Stomach (tissue), 4 donors: ENCODE measurements around the gene TNNI3K.

Source experiments
- CTCF ChIP-seq, 7 experiments: fragments of 450-650 bp in 4 of 7; fragments of 200-600 bp in 3 of 7; sonication (generic) in 3 of 7; IDR thresholded peaks; one replicate each; pipeline ENCODE4 v1.5.1; 2016 to 2019; ENCODE audit warnings: antibody characterized with exemption in 7 of 7, control low read depth in 2 of 7, mild to moderate bottlenecking in 1 of 7
- EP300 ChIP-seq: sonication (generic); formaldehyde crosslinking; IDR thresholded peaks from one replicate; pipeline ENCODE4 v1.6.1; 2017; ENCODE audit warnings: antibody characterized with exemption
- POLR2A ChIP-seq, 4 donors: fragments of 450-650 bp; IDR thresholded peaks; one replicate each; pipeline ENCODE4 v1.6.1; 2016; ENCODE audit warnings: antibody characterized with exemption in 4 of 4, control low read depth in 2 of 4, mild to moderate bottlenecking in 1 of 4, moderate library complexity in 1 of 4

GRCh38 chr1:74431531-74431930, 196.3 kb downstream of the TNNI3K start:
- TF ChIP-seq EP300 (no peak), CTCF (IDR thresholded peaks at IDR 0.05) (no peak), POLR2A (IDR thresholded peaks at IDR 0.05) (no peak)
